Mucosa of stomach (tissue), 1 donor: ENCODE data around the gene RNF130.
"Not testable (repeated sequence)": the region's sequence is repeated elsewhere in the genome, so short reads cannot be mapped to it uniquely, and the experiment has no call there.

Experiments
- H3K27me3 ChIP-seq: one replicate; pipeline ENCODE4 v1.7.0; 2013; ENCODE audit warnings: mild to moderate bottlenecking, low read length; ENCODE audit not compliant: control insufficient read depth, insufficient read depth
- H3K36me3 ChIP-seq: one replicate; pipeline ENCODE4 v1.7.0; 2013; ENCODE audit warnings: low read length; ENCODE audit not compliant: control insufficient read depth, insufficient read depth
- H3K4me1 ChIP-seq: one replicate; pipeline ENCODE4 v1.7.0; 2013; ENCODE audit warnings: mild to moderate bottlenecking, low read length; ENCODE audit not compliant: control insufficient read depth, insufficient read depth
- H3K4me3 ChIP-seq: one replicate; pipeline ENCODE4 v1.7.0; 2013; ENCODE audit warnings: low read length
- H3K9ac ChIP-seq: one replicate; pipeline ENCODE4 v1.7.0; 2013; ENCODE audit warnings: mild to moderate bottlenecking, low read length, moderate library complexity
- H3K9me3 ChIP-seq: one replicate; pipeline ENCODE4 v1.7.0; 2013; ENCODE audit warnings: mild to moderate bottlenecking, low read length, moderate library complexity; ENCODE audit not compliant: control insufficient read depth
- donor health status: Pancreatic carcinoma.

Gene RNF130

DNA sequence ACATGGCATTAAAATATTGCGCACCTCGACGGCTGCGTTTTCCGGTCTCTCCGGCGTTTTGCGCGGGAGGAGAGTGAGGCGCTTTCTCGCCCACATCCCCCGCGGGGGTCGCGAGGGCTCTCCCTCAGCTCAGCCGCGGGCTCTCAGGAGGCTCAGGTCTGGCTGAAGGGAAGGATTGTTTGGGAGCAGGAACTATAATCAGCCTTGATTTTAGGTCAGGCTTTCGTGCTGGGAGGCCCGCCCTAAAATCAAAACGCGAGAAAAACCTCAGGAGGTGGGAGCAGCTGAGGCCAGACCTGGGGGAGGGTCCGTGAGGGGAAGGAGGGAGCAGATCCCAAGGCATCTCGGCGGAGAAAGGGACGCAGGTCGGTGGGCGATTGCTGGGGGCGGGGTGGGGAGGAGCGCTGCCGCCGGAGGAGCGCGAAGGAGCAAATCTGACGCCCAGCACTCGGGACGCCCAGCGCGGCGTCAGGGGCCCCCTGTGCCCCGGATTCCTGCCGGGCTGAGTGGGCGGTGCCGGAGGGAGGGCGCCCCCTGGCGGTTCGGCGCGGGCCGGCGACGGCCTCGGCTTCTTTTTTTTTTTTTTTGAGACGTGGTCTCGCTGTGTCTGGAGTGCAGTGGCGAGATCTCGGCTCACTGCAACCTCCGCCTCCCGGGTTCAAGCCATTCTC is 18.7 kb upstream of the RNF130 start:
- H3K36me3 ChIP-seq: no peaks in the 10 kb centered on the region
- H3K9me3 ChIP-seq: no peaks in the 10 kb centered on the region
- peaks cover 2% of the 10 kb centered on the region for H3K4me1 ChIP-seq
- H3K4me3 ChIP-seq: peak overlapping the region; percentile 31
- H3K9ac ChIP-seq: peak overlapping the region; percentile 69
- peaks cover 3% of the 10 kb centered on the region for H3K27me3 ChIP-seq

GRCh38 chr5:180089628-180090027 is 18.1 kb upstream of the RNF130 start:
- H3K4me3 ChIP-seq, H3K9ac ChIP-seq, H3K9me3 ChIP-seq, H3K4me1 ChIP-seq, H3K36me3 ChIP-seq, H3K27me3 ChIP-seq: not testable (repeated sequence)

- Histone ChIP-seq H3K4me1 (peaks cover 5% of the 10 kb centered on the region), H3K9ac (no peak overlapping the region), H3K27me3 (peaks cover 3% of the 10 kb centered on the region), H3K4me3 (no peak overlapping the region), H3K36me3 (no peaks in the 10 kb centered on the region), H3K9me3 (no peaks in the 10 kb centered on the region)
These were observed 17.0 kb upstream of the RNF130 start for GRCh38 chr5:180088561-180088960.

DNA sequence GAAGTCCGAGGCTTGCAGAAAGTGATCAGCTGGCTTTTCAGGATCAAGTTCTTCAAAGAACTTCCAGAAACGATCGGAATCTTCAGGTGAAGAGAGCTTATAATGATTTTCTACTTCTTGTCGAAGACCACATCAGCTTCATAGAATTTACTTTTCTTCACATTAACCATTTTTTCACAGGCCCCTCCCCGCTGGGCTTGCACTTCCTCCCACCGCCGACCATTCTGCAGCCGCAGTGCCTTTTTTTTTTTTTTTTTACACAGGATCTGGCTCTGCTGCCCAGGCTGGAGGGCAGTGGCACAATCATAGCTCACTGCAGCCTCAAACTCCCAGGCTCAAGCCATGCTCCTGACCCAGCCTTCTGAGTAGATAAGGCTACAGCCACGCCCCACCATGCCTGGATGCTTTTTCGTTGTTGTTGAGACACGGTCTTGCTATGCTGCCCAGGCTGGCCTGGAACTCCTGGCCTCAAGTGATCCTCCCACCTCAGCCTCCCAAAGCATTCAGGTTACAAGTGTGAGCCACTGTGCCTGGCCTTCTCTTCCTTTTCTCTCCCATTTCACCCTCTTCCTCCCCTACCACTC is 15.3 kb upstream of the RNF130 start:
- no peaks in the 10 kb centered on the region for H3K36me3 ChIP-seq
- H3K9me3 ChIP-seq: no peaks in the 10 kb centered on the region
- H3K27me3 ChIP-seq: peaks cover 3% of the 10 kb centered on the region
- peaks cover 5% of the 10 kb centered on the region for H3K4me1 ChIP-seq
- no peak overlapping the region for H3K9ac ChIP-seq
- no peak overlapping the region for H3K4me3 ChIP-seq

GRCh38 chr5:180085837-180086236 is 14.3 kb upstream of the RNF130 start:
- H3K27me3 ChIP-seq: peaks cover 3% of the 10 kb centered on the region
- H3K9ac ChIP-seq: no peak overlapping the region
- peaks cover 5% of the 10 kb centered on the region for H3K4me1 ChIP-seq
- no peaks in the 10 kb centered on the region for H3K9me3 ChIP-seq
- no peaks in the 10 kb centered on the region for H3K36me3 ChIP-seq
- H3K4me3 ChIP-seq: no peak overlapping the region

DNA sequence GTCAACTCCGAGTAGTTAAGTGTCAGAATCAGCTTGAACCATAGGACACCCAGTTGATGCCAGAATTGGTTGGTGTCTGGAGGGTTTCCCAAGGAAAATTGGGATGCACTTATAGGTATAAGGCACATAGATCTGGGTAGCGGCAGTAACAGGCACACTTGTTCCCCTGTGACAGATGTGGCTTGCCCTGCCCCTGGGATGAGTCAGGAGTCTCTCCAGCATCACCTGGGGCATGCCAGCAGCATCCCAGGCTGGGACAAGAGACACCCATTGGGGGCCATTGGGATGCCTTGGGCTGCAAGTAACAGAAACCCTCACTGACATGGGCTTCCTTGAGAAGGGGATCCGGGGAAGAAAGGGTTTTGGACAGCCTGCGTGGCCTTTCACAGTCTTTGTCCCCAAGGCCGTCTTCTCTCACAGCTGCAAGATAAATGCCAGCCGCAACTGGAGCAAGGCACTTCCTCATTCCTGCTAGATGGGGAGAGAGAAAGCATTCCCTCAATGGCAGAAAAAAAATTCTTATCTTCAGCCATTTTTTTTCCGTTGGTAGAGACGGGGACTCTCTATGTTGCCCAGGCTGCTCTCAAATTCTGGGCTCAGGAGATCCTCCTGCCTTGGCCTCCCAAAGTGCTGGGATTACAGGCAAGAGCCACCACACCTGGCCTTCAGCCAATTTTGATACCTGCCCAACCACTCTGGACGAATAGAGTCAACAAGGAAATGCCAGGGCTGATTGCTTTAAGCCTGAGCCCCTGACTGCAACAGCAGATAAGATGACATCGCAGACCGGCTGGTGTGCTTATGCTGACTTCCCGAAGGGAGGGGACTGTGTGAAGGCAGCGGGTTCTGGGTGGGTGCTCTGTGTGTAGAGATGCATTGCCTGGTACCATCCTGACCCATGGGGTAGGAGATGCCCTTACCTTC is 13.3 kb upstream of the RNF130 start:
- H3K9ac ChIP-seq: no peak overlapping the region
- H3K9me3 ChIP-seq: no peaks in the 10 kb centered on the region
- H3K4me3 ChIP-seq: no peak overlapping the region
- H3K36me3 ChIP-seq: no peaks in the 10 kb centered on the region
- peaks cover 5% of the 10 kb centered on the region for H3K4me1 ChIP-seq
- H3K27me3 ChIP-seq: peaks cover 3% of the 10 kb centered on the region

GRCh38 chr5:180083529-180084060 is 12.0 kb upstream of the RNF130 start:
- Histone ChIP-seq H3K4me1 (peaks cover 5% of the 10 kb centered on the region), H3K36me3 (no peaks in the 10 kb centered on the region), H3K9me3 (no peaks in the 10 kb centered on the region), H3K27me3 (peaks cover 10% of the 10 kb centered on the region), H3K4me3 (no peak overlapping the region), H3K9ac (no peak overlapping the region)

GRCh38 chr5:180082633-180083420 is 11.3 kb upstream of the RNF130 start:
- no peaks in the 10 kb centered on the region for H3K9me3 ChIP-seq
- H3K27me3 ChIP-seq: peaks cover 10% of the 10 kb centered on the region
- peaks cover 5% of the 10 kb centered on the region for H3K4me1 ChIP-seq
- H3K4me3 ChIP-seq: no peak overlapping the region
- no peaks in the 10 kb centered on the region for H3K36me3 ChIP-seq
- H3K9ac ChIP-seq: no peak overlapping the region

GRCh38 chr5:180081481-180081880 is 9.9 kb upstream of the RNF130 start:
- Histone ChIP-seq H3K9me3 (no peaks in the 10 kb centered on the region), H3K27me3 (peaks cover 10% of the 10 kb centered on the region), H3K4me3 (no peak overlapping the region), H3K4me1 (peaks cover 5% of the 10 kb centered on the region), H3K9ac (no peak overlapping the region), H3K36me3 (no peaks in the 10 kb centered on the region)

GRCh38 chr5:180080486-180081280 is 9.1 kb upstream of the RNF130 start:
- H3K4me3 ChIP-seq: no peak overlapping the region
- H3K4me1 ChIP-seq: peaks cover 5% of the 10 kb centered on the region
- H3K36me3 ChIP-seq: no peaks in the 10 kb centered on the region
- peaks cover 10% of the 10 kb centered on the region for H3K27me3 ChIP-seq
- no peak overlapping the region for H3K9ac ChIP-seq
- H3K9me3 ChIP-seq: no peaks in the 10 kb centered on the region
